NK-92 (cell line): ENCODE measurements around the gene ZNF564.
"Not testable (repeated sequence)": the region's sequence is repeated elsewhere in the genome, so short reads cannot be mapped to it uniquely, and the experiment has no call there.

Source experiments
- DNase-seq: peaks from one replicate; lab custom pipeline; 2025; ENCODE audit not compliant: unreplicated experiment; lab: John Stamatoyannopoulos, UW

The ZNF564 gene

GRCh38 chr19:12497032-12497431 is 54.2 kb downstream of the ZNF564 start:
- no peak for DNase-seq

- no peak for DNase-seq
These were observed 54.8 kb downstream of the ZNF564 start for GRCh38 chr19:12496480-12496879.

GRCh38 chr19:12495002-12495802 is 56.1 kb downstream of the ZNF564 start:
- peak; percentile 27 for DNase-seq

GRCh38 chr19:12494260-12494860 is 56.9 kb downstream of the ZNF564 start:
- DNase-seq, result no peak

- DNase-seq, result not testable (repeated sequence)
These were observed 65.0 kb downstream of the ZNF564 start for GRCh38 chr19:12486265-12486783.

GRCh38 chr19:12485571-12485970 is 65.7 kb downstream of the ZNF564 start:
- DNase-seq, result no peak

GRCh38 chr19:12485052-12485416 is 66.2 kb downstream of the ZNF564 start:
- no peak for DNase-seq

GRCh38 chr19:12484371-12485051 is 66.8 kb downstream of the ZNF564 start, which contains the start of gene ZNF709:
Gene ZNF709 (minus strand): TSS chr19:12484816. CDS start chr19:12484657, 159 bp downstream.
- DNase-seq, result peak; percentile 40

- no peak for DNase-seq
These were observed 67.3 kb downstream of the ZNF564 start for GRCh38 chr19:12484011-12484370.

- no peak for DNase-seq
These were observed 68.8 kb downstream of the ZNF564 start for GRCh38 chr19:12482509-12482886.

- DNase-seq, result no peak
These were observed 69.3 kb downstream of the ZNF564 start for GRCh38 chr19:12481781-12482508.

- DNase-seq, result no peak
These were observed 72.9 kb downstream of the ZNF564 start for GRCh38 chr19:12478234-12478941.
